UCSD-AML1 (cell line): Measurements from ENCODE around the gene PDE2A.
A peak's percentile ranks its signal among the peaks of the same experiment; 100 is the strongest.

Experiments
- DNase-seq: peaks from one replicate; lab custom pipeline; 2025; ENCODE audit not compliant: unreplicated experiment; lab: John Stamatoyannopoulos, UW

Gene PDE2A

DNA sequence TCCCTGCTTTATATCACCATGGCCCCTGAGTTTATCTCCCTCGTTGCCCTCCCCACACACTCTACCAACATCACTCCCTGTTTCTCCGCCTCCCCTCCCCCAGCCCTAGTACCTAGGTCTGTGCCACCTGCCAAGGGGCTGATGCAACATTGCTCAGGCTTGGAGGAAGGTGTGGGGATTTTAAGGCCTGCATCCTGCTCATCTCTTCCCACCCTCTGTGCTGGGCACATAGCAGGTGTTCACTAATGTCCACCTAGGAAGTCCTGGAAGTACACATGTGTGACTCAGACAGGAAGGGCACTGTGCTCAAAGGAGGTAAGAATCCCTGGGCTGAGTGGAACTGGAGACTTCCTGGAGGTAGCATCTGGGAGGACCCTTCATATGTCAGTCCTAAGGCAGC, 37.0 kb downstream of the PDE2A start:
- no peak for DNase-seq

DNA sequence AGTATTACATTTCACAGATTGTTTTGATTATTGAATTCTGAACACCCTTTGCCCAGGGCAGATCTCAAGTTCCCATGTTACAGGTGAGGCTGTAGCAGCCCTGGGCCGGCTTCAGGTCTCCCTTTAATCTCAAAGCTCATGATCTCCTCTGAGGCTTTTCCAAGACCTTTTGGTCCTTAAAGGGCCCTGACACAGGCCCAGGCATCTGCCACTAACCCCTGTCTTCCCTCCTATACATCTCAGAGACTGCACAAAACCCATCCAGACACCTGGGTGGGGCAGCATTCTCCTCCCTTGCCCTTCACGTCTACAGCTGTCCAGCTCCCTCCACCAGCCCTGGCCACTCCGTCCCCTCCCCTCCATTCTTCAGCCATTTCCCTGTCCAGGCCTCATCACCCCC, 37.8 kb downstream of the PDE2A start:
- no peak for DNase-seq

DNA sequence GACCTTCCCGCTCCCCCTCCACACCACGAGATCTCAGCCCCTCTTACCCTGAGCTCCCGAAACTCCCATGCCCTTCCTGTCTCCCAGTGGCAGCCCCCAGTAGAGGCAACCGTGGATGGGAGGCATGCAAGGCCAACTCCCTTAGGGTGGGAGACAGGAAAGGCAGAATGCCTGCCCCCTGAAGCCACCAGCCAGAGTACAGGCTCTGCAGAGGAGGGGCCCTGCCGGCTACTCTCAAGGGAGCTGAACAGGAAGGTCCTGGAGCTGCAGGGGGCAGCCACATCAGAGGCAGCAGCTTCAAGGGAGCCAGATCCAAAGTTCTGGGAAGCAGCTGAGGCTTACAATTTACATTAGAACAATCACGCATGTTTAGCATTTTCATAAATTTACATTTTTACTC, 38.3 kb downstream of the PDE2A start:
- DNase-seq: no peak

DNA sequence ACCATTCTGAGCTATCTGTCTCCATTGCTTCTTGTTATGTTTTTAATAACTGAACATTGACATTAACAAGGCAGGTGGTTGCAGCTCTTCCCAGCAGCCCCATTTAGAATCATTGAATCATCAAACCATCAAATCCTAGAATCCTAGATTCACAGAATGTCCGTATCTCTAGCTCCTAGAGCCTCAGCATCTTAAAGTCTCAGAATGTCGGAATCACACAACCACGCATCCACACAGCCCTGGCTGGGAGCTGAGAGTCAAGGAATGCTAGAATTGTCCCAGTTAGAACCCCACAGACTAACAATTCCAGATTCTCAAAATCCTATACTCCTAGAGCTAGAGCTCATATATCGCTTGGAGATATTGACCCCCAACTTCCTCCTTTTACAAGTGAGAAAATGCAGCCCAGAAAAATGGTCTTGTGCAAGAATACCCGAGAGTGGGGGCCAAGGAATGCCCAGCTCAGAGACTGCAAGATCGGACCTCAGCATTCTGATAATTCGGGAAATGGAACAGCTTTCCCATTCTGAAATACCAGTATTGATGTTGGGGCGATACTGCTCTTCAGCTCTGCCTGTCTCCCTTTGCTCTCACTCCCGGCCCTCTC, 38.8 kb downstream of the PDE2A start:
- no peak for DNase-seq

DNA sequence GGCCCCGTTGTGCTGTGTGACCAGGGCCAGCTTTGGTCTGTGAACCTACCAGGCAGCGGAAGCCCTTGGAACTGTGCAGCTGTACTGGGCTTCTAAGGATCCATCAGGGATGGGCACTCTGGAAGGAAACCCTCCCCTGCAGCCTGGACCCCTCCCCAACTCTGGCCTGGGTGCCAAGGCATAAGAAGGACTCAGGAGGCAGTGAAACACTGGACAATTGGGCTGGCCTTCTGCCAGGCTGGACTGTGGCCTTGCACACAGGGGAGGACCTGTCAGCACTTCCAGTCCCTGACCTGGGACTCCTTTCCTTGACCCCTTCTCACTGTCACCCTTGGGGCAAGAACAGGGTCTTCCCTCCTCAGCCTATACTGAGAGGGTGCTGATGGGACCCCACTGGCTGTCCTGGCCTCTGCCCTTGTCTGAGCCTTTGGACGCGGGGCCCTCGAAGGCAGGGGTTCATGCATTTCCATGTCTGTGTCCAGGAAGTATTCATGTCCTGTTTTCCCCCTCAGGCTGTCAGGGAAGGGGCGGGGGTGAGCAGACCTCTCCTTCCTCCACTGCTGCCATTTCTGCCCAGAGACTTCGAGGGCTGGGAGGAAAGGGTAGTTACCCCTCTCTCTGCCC, 39.6 kb downstream of the PDE2A start:
- no peak for DNase-seq

DNA sequence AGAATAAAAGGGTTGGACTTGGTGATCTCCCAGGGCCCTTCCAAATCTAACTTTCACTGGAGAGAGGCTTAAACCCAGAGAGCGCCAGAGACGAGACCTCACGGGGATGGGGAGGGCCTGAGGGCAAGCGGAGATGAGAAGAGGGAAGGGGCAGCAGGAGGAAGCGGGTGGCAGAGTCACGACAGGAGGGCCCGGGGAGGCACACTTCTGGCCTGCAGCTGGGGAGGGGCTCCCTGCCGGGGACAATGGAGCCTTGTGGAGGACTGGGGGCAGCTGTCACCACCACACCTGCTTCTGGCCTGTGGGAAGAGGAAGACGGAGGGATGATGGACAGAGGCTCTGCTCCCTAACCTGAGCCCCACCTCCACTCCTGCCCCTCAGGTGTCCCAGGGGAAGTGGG, 40.2 kb downstream of the PDE2A start:
- no peak for DNase-seq

DNA sequence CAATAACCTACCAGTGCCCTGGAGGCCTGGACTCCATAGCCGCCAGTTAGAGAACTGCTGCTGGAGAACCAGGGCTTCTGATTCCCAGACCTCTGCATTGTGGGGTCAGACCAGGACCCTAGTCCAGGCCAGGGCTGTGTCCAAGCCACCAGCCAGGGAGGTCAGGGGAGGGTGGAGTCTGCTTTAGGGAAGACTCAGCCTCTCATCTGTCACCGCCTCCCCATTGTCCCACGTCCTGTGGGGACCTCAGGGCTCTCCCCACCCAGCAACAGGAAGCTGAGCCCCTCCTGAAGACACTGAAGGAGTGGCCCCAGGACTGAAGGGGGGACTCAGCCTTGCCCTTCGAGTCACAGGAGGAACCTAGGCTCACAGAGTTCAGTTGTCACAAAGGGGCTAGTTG, 41.2 kb downstream of the PDE2A start:
- DNase-seq: no peak

DNA sequence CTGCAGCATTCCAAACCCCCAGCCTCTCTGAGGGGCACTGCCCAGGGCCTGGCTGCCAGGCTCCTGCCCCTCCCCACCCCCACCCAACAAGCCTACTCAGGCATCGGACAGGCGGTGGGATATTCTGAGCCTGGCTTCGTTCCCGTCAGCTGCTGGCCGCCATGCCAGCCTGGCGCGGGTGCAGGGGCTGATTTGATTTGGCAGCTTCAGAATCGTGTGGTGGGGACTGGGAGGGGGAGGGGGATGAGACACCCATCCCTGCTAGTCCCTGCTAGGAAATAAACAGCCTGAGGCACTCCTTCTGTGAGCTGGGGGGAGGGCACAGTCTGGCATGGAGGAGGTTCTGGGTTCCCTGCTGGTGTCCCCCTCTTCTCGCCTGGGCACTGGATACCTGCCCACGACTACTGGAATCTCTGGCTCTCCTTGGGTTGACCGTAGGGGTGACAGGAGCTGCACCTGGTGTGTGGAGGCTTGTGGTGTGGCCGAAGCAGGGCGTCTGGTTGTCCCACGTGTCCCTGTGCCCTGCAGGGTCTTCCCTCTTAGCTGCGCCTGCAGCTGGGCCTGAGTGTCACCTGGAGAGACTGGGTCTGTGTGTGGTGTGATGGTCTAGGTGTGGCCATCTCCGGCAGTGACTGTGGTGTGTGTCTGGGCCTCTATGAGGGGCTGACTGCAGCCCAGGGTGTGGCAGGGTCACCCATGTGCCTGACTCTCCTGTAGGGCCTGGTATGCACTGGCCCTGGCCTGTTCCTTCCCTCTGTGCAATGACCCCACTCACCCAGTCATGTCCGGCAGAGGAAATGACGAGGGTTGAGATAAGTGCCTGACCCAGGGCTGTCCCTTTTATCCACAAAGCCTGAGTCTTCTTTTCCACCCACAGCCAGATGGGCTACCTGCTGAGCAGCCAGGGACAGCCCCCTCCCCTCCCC, 42.2 kb downstream of the PDE2A start:
- peak; percentile 35 for DNase-seq

DNA sequence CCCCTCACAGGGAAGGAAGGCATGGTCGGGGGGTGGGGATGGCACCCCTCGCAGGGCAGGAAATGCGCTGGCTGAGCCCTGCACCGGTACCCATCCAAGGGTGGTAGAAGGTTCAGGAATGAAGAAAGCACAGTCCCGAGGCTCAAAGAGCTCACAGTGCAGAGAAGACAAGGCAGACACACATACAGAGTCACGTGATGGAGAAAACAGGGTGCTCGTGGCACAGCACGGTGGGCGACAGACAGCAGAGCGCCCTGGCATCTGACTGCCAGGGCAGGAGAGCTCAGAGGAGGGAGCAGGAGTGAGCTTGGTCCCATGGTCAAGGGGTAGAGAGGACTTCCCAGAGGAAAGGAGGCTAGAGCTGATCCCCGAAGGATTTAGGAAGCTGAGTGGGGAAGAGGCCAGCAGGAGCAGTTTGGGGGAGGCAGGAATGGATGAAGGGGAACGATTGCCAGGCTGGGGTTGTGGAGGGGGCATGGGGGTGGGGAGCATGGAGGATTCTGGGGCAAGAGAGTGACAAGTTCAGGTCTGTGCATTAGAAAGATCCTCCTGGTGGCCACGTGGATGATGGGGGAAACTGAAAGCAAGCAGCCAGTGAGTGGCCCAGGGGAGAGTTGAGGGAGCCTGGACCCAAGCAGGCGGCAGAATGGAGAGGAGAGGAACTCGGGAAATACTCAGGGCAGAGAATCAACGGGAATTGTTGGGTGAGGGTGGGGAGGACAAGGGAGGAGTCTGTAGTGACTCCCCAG, 43.9 kb downstream of the PDE2A start:
- no peak for DNase-seq

DNA sequence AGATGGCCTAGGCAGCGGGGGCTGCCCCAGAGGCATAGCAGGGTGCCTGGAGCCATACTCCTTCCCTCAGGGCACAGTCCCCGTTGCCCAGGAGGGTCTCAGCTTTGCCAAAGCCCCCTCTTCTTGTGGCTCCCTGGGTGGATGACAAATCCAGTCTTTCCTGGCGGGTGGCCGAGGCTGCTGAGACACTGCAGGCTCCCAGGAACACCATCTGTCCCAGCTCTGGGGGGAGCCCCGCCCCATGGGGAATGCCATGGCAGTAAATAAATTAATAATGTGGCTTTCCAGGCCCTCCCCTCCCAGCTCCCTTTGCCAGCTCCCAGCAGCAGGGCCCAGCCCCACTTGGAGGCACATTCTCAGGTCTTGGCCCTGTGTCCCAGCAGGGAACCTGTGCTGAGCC, 45.0 kb downstream of the PDE2A start:
- DNase-seq: no peak

DNA sequence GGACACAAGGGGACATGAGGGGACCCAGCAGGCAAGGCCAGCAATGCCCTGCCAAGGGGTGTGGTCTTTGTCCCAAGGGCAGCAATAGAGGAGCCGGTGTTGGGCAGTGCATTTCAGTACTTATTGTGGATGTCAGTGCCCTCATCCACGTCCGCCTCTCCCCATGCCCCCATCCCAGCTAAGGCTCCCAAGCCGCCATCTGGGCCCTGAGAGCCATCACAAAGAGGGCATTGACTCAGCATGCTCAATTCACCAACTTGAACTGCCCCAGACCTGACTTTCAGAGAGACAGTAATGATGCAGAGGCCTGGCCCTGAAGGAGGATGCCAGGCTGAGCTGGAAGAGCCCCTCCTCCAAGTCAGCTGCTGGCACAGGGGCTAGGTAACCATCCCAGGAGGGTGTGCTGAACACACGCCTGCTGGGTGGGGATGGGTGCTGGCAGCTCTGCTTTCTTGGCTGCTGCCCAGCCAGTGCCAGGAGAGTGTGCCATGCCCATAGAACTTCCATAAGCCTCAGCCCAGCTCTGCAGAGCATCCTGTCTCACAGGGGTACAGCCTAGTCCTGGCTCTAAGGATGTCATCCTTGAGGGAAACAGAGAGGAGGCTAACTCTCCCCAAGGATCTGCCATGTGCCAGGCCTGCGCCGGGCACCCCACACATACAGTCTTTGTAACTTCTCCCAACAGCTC, 46.5 kb downstream of the PDE2A start:
- DNase-seq: no peak

DNA sequence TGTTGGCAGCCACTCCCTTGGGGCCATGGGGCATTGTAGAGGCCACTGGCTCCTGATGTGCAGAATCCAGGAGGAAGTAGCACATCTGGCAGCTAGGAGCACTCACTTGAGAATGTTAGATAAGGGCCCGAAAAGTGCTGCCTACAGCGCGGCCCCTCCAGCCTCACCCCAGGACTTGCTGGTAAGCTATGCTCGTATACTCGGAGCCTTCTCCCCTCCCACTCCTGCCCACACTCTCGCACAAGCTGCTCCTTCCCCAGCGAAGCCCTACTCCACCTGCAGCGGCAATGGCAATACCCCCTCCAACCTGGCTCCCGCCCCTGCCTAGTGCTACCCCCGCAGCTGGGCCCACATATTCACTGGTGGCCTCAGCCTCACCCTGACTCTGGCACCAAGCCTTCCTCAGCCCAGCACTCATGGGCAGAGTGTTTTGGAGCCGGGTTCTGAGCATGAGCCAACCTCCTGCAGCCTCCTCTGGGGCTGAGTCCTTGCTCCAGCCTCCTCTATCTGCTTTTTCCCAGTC, 47.7 kb downstream of the PDE2A start:
- no peak for DNase-seq

DNA sequence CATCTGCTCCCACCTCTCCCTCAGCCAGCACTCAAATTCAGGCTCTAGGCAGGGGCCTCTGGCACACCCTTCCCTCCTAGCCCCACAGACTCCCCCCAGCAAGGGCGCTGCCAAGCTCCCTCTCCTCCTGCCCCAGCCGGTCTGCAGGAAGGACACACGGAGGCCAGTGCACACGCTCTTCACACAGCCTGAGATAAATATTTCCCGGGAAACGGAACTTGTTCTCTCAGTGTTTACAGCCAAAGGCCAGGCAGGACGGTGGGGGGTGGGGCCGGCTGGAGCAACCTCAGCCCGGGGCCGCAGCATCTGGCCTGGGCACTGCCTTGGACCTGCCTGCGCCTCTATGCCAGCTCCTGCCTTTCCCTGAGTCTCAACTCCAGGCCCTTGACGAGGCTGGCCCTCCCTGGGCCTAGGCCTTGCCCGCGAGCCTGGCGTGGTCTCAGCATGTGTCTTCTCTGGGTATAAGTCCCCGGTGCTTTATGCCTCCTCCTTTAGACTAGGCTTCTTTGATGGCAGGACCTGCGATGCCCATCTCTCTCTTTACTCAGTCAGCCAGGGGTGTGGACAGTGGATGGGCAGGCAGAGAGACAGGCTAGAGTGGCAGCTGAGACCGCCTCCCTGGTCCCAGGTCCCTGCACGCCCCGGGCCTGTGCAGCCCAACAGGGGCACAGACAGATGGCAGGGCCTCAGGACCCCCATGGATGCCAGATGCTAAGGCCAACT, 48.4 kb downstream of the PDE2A start:
- peak; percentile 65 for DNase-seq

DNA sequence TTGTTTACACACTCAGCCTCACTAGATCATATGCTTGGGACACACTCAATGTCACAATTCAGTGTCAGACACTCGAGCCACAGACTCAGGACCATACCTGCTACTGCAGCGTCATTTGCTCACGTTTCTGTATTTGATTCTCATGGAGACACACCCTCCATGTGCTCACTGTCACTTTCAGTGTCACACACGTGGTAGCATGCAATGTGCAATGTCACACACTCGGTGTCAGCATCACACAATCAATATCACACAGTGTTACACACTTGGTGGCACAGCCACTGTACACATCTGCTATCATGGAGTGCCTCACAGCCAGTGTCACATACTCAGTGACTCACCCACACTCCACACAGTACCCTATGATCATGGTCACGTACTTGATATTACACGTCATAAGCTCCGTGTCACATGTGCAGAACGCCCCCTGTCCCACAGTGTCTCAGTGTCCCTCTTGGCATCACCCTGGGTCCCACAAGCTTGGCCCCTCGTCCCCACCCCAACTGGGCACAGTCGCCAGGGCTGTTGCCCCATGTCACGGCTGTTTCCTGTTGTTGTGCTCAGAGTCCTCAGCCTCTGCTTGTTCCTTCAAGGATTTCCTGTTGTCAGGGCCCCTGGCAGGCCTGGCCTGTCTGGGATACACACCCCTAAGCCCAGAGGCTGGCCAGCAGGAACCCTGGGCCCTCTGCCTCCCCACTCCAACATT, 49.6 kb downstream of the PDE2A start:
- peak; percentile 77 for DNase-seq

DNA sequence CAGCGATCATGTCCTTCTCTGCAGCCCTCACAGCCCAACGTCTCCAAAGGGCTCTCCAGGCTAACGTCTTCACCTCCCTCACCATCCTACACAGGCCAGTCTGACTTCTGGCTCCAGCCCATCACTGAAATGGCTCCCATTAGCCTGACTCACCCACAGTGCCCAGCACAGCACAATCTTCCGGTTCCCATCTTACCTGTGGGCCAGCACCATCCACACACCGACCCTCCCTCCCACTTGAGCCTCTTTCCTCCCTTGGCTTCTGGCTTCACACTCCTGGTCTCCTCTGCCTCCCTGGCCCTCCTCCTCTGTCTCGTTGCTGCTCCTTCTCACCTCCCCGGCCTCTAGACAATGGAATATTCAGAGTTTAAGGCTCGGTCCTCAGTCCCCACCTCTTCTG, 51.2 kb downstream of the PDE2A start:
- DNase-seq: no peak

DNA sequence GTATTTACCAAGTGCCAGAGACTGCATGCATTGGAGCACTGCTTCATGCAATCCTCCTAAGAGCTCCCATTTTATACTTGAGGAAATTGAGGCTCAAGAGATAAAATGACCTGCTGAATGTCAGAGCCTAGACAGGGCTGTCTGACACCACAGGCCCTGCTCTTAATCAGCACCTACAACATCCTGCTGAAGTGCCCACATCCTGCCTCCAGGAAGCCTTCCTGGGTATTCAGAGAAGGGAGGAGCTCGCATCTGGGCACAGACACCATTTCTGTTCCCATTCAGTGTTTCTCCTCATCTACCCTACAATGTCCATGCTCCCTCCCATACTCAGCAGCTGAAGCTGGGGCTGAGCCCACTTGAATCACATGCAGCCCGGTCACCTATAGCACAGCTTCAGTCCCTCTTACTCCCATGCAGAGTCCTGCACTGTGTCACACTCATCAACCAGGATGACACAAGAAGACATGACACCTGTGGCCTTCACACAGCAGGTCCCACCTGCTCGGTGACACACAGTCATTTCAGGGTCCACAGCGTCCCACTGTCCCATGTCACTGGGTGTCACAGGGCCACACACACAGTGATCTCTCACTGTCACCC, 53.1 kb downstream of the PDE2A start:
- peak; percentile 53 for DNase-seq

DNA sequence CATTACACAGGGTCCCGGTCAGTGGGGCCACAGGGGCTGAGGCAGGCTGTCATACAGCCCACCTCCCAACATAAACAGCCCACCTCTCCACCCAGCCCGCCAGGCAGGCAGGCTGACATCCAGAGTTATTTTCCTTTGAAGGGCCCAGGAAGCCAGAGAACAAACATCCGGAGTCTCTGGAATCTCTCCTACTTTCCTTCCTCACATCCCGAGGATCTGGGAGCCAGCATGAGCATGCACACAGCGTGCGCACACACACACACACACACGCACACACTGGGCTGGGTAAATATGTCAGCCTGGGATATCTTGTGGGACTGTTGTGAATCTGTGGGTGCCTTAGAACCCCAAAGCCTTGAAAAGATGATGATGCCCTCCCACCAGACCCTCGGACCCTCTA, 55.4 kb downstream of the PDE2A start:
- DNase-seq: no peak

DNA sequence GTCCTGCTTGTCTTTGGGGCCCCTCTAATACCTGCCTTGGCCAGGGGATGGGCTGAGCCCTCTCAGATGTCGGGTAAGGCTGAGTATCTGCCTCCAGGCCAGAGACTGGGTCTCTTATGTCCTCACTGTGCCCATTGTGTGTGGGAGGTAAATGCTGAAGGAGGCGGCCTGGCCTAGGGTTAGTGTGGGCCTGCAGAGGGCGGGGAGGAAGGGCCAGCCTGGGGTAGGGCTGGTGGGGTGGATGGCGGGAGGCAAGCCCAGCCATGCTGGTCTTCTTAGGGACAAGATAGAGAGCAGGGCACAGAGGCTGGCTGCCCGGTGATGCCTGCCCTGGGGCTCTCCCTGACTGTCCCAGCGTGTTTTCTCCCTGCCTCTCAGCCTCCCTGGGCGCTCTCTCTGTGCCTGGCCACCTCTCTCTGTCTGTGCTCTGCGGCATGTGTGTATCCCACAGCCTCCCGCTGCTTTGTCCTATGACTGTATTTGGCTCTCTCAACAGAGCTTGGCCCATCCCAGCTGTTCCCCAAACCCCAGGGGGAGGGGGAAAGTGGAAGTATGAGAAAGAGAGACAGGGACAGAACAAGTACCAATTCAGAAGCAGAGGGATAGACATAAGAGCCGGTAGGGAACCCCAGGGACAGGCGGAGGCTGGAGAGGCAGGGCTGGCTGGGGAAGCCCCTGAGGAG, 57.0 kb downstream of the PDE2A start:
- no peak for DNase-seq
